Loucy (cell line): ENCODE data around the gene IRF1.
A peak's percentile ranks its signal among the peaks of the same experiment; 100 is the strongest.
"Not testable (repeated sequence)": the region's sequence is repeated elsewhere in the genome, so short reads cannot be mapped to it uniquely, and the experiment has no call there.

ENCODE experiments used
- H2AFZ ChIP-seq: fragments of 200-600 bp; sonication (generic); 2 replicates; pipeline ENCODE4 v1.6.0; 2016; ENCODE audit warnings: antibody characterized with exemption, mild to moderate bottlenecking, low read length, moderate library complexity
- H3F3A ChIP-seq: fragments of 200-600 bp; 2 replicates; pipeline ENCODE4 v1.6.0; 2016; ENCODE audit warnings: antibody characterized with exemption, low read depth, mild to moderate bottlenecking
- H3K27me3 ChIP-seq: fragments of 200-600 bp; sonication (generic); 2 replicates; pipeline ENCODE4 v1.6.1; 2014; ENCODE audit warnings: low read length, mild to moderate bottlenecking; ENCODE audit not compliant: insufficient read depth, poor library complexity, severe bottlenecking
- H3K36me3 ChIP-seq: fragments of 200-600 bp; sonication (generic); 2 replicates; pipeline ENCODE4 v1.6.1; 2016; ENCODE audit warnings: low read length; ENCODE audit not compliant: insufficient read depth
- H3K4me1 ChIP-seq: fragments of 200-600 bp; sonication (generic); 2 replicates; pipeline ENCODE4 v1.5.1; 2014; ENCODE audit warnings: low read length, mild to moderate bottlenecking; ENCODE audit not compliant: insufficient read depth, poor library complexity, severe bottlenecking
- H3K4me2 ChIP-seq: fragments of 200-600 bp; sonication (generic); 2 replicates; pipeline ENCODE4 v1.6.0; 2014; ENCODE audit warnings: antibody characterized with exemption, low read length, low read depth, mild to moderate bottlenecking; ENCODE audit not compliant: poor library complexity, severe bottlenecking
- H3K4me3 ChIP-seq: fragments of 200-600 bp; sonication (generic); 2 replicates; pipeline ENCODE4 v1.5.1; 2014; ENCODE audit warnings: low read length, mild to moderate bottlenecking, mixed read lengths; ENCODE audit not compliant: poor library complexity, severe bottlenecking
- H3K79me2 ChIP-seq: fragments of 200-600 bp; sonication (generic); 2 replicates; pipeline ENCODE4 v1.6.1; 2014; ENCODE audit warnings: low read length; ENCODE audit not compliant: insufficient read depth
- H3K9ac ChIP-seq: fragments of 200-600 bp; sonication (generic); 2 replicates; pipeline ENCODE4 v1.6.0; 2014; ENCODE audit warnings: mild to moderate bottlenecking, low read depth, low read length, moderate library complexity; ENCODE audit not compliant: poor library complexity, severe bottlenecking
- H3K9me2 ChIP-seq: fragments of 200-600 bp; sonication (generic); replicated peaks from 2 replicates; pipeline ENCODE4 v1.6.1; 2016; ENCODE audit warnings: low read depth, low read length, mixed read lengths
- H3K9me3 ChIP-seq: fragments of 200-600 bp; sonication (generic); 2 replicates; pipeline ENCODE4 v1.6.1; 2014; ENCODE audit warnings: mild to moderate bottlenecking, antibody characterized with exemption, low read length, low read depth; ENCODE audit not compliant: insufficient read depth
- H4K20me1 ChIP-seq: fragments of 200-600 bp; sonication (generic); 2 replicates; pipeline ENCODE4 v1.6.0; 2014; ENCODE audit warnings: antibody characterized with exemption, low read length, mild to moderate bottlenecking; ENCODE audit not compliant: insufficient read depth, poor library complexity, severe bottlenecking
- EZH2phosphoT487 ChIP-seq: fragments of 200-600 bp; IDR thresholded peaks from 2 replicates; pipeline ENCODE4 v1.6.1; 2018; ENCODE audit warnings: antibody characterized with exemption, mild to moderate bottlenecking, moderate library complexity, borderline replicate concordance
- TF ChIP-seq, protein P1 (sequence below): fragments of 200-600 bp; sonication (generic); conservative IDR thresholded peaks from 2 replicates; pipeline ENCODE4 v1.5.1; 2014; ENCODE audit warnings: mild to moderate bottlenecking, antibody characterized with exemption, low read length

The IRF1 gene

DNA sequence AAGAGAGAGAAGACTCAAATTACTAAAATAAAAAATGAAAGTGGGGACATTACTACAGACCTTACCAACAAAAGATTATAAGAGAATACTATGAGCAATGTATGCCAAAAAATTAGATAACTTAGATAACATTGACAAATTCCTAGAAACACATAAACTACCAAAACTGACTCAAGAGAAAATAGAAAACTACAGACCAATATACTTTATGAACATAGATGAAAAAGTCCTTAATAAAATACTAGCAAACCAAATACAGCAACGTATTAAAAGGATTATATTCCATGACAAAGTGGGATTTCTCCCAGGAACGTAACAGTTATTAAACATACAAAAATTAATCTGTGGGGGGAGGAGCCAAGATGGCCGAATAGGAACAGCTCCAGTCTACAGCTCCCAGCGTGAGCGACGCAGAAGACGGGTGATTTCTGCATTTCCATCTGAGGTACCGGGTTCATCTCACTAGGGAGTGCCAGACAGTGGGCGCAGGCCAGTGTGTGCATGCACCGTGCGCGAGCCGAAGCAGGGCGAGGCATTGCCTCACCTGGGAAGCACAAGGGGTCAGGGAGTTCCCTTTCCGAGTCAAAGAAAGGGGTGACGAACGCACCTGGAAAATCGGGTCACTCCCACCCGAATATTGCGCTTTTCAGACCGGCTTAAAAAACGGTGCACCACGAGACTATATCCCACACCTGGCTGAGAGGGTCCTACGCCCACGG lies 23.2 kb upstream of the IRF1 start:
- not testable (repeated sequence) for H3K4me2 ChIP-seq, H3K4me1 ChIP-seq, H4K20me1 ChIP-seq, H3K4me3 ChIP-seq, H3K27me3 ChIP-seq, H3K9ac ChIP-seq, H3K79me2 ChIP-seq, H3K36me3 ChIP-seq, H3K9me2 ChIP-seq, H3K9me3 ChIP-seq, H3F3A ChIP-seq, H2AFZ ChIP-seq

GRCh38 chr5:132510076-132510475 lies 19.5 kb upstream of the IRF1 start:
- Histone ChIP-seq H3K4me1 (peaks cover 3% of the 10 kb centered on the region), H3K9me3 (no peaks in the 10 kb centered on the region), H3K79me2 (no peaks in the 10 kb centered on the region), H3K4me2 (no peak overlapping the region), H3K9ac (no peak overlapping the region), H3K27me3 (no peaks in the 10 kb centered on the region), H2AFZ (no peak overlapping the region), H3F3A (no peaks in the 10 kb centered on the region), H3K4me3 (no peak overlapping the region), H3K36me3 (no peaks in the 10 kb centered on the region), H4K20me1 (no peaks in the 10 kb centered on the region), H3K9me2 (no peaks in the 10 kb centered on the region)
- TF ChIP-seq EZH2phosphoT487 = no peak
- TF ChIP-seq, protein P1, sequence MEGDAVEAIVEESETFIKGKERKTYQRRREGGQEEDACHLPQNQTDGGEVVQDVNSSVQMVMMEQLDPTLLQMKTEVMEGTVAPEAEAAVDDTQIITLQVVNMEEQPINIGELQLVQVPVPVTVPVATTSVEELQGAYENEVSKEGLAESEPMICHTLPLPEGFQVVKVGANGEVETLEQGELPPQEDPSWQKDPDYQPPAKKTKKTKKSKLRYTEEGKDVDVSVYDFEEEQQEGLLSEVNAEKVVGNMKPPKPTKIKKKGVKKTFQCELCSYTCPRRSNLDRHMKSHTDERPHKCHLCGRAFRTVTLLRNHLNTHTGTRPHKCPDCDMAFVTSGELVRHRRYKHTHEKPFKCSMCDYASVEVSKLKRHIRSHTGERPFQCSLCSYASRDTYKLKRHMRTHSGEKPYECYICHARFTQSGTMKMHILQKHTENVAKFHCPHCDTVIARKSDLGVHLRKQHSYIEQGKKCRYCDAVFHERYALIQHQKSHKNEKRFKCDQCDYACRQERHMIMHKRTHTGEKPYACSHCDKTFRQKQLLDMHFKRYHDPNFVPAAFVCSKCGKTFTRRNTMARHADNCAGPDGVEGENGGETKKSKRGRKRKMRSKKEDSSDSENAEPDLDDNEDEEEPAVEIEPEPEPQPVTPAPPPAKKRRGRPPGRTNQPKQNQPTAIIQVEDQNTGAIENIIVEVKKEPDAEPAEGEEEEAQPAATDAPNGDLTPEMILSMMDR = no peak

- Histone ChIP-seq H3K4me3 (no peak overlapping the region), H4K20me1 (no peaks in the 10 kb centered on the region), H3K9me2 (no peaks in the 10 kb centered on the region), H3K9ac (no peak overlapping the region), H3K9me3 (no peaks in the 10 kb centered on the region), H3K27me3 (no peaks in the 10 kb centered on the region), H3K79me2 (no peaks in the 10 kb centered on the region), H2AFZ (0 out of 2 replicates have a peak overlapping the region, but pooled peaks have one; percentile 60), H3K4me2 (no peak overlapping the region), H3K36me3 (no peaks in the 10 kb centered on the region), H3K4me1 (peaks cover 8% of the 10 kb centered on the region), H3F3A (no peaks in the 10 kb centered on the region)
- no peak for TF ChIP-seq EZH2phosphoT487
- TF ChIP-seq, protein P1 = peak; percentile 59
Measured at GRCh38 chr5:132506094-132506692, 15.6 kb upstream of the IRF1 start.

DNA sequence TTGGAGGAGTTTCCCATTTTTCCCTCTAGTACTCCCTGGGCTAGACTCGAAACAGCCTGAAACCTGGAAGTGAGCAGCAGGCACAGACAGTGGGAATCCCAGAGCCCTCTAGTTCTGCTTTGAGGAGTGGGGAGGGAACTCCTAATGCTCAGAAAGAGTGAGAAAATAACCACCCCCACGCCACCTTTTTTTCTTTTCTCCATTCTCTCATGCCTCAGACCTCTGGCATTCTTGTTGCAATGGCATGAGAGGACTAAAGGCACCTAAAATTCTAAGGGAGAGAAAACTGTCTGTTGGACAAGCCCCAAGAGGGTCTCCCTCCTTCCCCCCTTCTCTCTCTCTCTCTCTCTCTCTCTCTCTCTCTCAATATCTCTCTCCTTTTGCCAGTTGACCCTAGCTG lies 15.1 kb upstream of the IRF1 start:
- no peak overlapping the region for H2AFZ ChIP-seq
- H3K9me2 ChIP-seq = no peaks in the 10 kb centered on the region
- H3K36me3 ChIP-seq = no peaks in the 10 kb centered on the region
- no peaks in the 10 kb centered on the region for H3K27me3 ChIP-seq
- no peak for TF ChIP-seq EZH2phosphoT487
- TF ChIP-seq, protein P1 = no peak
- no peak overlapping the region for H3K4me2 ChIP-seq
- no peak overlapping the region for H3K4me3 ChIP-seq
- no peak overlapping the region for H3K9ac ChIP-seq
- H4K20me1 ChIP-seq = no peaks in the 10 kb centered on the region
- H3K79me2 ChIP-seq = no peaks in the 10 kb centered on the region
- H3K9me3 ChIP-seq = no peaks in the 10 kb centered on the region
- peaks cover 12% of the 10 kb centered on the region for H3K4me1 ChIP-seq
- H3F3A ChIP-seq = no peaks in the 10 kb centered on the region
